ENCODE measurements around the gene EHD3.

The EHD3 gene

DNA sequence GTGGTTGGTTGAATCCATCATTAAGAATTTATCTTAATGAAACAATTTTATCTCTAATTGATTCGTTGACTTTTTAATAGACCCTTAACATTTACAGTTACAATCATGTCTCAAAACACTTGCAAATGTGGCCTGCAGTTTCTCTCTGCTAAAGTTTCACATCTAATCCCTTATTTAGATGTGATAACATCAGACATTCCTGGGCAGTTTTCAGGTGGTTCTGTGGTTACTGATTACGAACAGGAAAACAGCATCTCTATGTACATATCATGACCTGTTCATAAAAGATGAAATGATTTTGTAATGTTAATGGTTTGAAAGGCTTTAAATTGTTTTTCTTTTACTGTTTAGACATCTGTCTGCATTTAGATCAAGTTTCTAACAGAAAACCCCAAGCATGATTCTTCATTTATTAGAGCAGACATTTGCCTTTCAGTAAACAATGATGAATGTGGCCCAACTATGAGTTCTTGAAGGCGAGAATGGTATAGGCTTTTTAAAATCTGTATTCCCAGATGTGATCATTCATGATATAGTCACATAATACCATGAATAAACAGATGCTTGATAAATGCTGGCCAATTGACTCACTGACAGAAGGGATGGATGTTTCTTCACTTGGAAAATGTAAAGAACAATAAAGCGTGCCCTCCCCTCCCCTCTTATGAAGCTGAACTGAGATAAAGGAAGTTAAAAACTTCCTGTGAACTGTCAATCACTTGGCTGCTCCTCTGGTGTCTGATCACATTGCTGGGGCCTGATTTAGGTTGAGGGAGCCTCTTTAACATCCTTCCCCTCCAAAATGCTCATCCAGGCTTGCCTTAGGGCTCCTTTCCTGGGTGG, 20.1 kb upstream of the EHD3 start:
- DNase-seq, result no peak

DNA sequence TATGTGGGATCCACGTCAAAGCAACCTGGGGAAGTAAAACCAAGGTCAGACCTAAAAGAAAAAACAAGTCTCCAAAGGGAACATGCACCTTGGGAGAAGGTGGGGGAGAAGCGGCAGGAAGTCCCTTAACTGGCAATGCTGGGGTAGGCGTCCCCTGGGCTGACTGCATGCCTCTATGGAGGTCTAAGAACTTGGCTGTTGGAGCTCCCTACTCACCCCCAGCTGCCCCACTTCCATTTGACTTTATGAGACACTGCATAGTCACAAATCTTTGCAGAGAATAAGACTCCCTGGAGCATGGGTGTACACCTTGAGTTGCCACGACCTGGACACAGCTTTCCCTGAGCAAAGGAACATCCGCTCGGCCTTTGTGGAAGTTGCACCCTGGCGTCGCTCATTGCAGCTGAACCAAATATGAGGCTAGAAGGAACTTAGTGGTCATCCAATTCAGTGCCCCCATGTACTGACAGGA, 19.5 kb upstream of the EHD3 start:
- DNase-seq, result no peak

DNA sequence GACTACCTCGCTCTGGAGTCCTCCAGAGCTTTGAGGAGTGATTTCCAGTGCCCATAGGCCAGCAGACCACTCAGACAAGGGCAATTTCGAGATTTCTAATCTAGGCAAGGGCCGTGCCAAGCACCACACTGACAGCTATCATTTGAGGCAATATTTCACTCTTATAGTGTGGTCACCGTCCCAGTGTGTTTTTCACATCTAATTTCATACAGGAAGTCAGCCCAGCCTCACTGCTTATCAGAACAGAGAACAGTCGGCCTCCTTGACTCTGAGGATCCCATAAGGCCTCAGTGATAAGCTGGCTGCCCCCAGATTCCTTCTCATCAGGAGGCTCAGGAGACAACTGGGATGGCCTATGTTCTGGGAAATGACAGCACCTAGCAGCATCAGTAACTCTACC, 17.2 kb upstream of the EHD3 start:
- DNase-seq, result no peak

DNA sequence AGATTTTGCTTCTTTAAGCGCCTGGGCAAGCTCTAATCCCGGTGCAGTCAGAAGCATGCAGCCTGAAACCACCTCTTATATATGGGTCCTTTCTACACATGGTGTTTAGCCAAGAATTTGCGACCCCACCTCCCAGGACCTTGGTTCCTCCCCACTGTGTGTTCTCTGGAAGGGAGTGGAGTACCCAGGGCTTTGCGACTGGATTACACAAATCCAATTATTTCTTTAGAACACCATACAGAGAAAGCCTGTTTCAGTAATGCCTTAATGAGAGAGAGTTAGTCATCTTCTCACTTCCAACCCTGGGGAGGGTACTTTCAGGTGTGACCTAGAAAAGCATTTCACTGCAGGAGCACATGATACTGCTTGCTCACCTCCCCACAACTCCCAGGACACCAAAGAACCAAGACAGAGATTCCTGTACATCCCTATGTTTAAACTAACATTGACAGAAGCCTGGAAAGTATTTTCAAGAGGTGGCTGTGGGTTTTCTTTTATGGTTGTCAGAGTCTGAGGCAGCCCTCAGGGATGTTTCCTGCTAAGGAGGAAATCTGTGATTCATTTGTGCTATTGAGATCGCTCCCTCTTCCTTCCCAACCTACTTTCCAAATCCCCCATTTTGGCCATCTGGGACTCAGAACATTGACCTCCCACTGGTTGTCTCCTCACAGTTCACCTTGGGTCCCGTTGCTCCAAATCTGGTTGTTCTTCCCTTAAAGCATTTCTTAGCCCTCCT, 16.3 kb upstream of the EHD3 start, which contains the start of gene CAPN14:
Gene CAPN14, minus strand, starts transcription at position 51 of the 736 bp plus-strand sequence. CDS start 12,068 bp downstream, outside the sequence.
- no peak for DNase-seq

DNA sequence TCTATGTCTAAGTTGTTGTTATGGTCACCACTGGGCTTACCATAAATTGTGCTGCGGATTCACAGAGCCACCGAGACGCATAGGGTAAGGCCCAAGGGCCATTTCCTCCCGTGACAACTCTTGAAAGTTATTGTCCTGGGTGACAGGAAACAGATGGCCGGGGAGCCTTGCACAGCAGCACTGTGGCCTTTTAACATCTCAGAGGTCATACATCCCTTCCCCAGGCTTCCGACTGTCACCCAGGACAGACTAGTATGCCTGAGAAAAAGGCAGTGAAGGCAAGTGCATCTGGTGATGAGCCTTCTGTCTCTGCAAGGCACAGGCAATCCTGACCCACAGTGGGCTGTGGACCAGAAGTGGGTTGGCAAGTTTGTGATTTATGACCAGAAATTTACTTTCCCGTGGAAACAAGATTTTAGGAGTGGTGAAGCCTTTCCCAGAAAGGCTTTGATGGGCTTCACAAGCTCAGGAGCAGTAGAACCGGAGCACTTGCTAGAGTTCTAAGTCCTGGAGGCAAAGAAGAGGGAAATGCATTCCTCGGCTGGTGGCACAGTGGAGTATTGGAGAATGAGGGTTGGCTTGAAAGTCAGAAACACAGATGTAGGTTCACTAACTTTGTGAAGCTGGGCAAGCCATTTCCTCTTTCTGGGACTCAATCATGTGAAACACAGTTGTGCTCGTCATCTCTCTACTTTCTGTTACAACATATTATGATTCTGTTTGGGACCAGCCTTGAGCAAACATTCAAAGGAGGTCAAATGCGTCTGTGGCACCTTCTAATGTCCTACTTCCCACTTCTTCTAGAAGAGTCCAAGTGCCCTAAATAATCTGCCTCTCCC, 14.6 kb upstream of the EHD3 start:
- peak; percentile 89 for DNase-seq

DNA sequence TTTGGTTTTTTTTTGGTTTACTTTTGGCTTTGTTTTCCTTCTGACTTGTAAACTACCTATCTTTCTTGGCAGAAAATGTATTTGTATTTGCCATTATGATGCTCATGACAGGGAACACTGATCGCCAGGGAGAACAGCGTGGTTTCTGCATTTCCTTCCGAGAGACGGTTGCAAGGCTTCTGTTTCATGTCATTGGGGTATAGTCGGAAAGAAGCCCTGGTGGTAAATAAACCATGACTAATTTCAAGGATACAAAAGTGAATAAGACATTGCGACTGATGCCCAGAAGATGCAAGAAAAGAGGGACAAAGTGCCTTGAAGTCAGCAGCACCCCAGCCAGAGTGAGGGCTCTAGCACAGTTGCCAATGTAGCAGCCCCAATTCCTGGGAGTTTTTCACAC, 12.4 kb upstream of the EHD3 start:
- DNase-seq, result no peak

DNA sequence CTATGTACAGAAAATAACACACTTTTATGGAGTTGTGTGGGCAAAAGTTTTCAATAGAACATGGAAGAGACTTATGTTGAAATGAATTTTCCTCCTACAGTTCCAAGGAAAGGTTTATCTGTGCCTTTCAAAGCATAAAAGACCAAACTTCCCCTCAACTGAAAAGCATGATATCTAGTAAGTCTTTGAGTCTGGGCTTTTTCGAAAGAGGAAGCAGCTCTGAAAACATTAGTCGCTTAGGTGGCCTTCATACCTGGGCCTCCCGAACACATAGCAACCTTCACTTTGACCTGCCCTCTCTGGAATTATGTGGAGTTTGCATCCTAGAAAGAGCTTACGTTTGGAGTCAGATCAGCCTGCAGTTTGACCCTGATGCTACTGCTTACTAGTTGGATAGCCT, 11.9 kb upstream of the EHD3 start:
- DNase-seq, result no peak

DNA sequence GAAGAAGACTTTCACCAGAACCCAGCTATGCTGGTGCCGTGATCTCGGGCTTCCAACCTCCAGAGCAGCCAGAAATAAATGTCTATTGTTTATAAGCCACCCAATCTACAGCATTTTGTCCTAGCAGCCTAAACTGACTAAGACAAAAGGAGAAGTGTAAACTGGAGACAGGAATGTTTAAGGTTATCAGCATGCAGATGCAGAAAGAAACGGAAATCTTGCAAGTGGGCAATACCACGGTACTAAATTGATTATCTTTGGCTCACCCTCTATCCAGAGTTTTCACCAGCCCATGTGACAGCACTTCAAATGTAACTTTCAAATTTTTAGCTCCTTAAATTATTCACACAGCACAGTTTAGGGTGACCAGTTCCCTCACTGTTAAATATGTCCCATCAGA, 10.9 kb upstream of the EHD3 start:
- no peak for DNase-seq

DNA sequence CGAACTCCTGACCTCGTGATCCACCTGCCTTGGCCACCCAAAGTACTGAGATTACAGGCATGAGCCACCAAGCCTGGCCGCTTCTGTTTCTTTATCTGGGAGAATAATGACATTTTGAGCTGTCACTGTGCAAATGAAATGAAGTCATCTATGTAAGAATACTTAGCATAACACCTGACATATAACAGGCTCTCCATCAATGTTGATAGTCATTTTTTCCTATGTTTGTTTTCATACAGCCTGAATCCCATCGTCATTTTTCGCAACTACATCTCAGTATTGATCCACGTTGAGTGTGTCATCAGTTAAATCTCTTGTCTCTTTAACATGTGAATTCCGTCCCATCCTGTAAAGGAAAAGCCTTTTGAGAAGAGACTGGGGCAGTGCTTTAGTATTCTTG, 10.2 kb upstream of the EHD3 start:
- DNase-seq, result no peak

DNA sequence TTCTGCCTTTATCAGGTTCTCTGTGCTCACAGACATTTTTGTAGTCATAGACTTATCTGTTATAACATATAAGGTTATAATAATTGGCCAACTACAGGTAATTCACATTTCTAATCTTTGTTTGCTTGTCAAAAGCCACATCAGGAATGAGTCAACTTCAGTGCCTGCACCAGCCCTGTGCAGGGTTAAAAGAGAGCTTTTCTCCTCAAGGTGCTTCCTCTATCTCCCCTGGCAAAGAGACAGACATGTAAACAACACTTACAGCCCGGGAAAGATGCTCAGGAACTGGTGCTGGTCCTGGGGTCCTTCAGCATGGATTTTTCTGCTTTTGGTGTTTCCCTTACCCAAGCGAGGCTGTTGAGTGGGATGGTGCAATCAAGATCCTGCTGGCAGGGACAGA, 7.7 kb upstream of the EHD3 start:
- no peak for DNase-seq

DNA sequence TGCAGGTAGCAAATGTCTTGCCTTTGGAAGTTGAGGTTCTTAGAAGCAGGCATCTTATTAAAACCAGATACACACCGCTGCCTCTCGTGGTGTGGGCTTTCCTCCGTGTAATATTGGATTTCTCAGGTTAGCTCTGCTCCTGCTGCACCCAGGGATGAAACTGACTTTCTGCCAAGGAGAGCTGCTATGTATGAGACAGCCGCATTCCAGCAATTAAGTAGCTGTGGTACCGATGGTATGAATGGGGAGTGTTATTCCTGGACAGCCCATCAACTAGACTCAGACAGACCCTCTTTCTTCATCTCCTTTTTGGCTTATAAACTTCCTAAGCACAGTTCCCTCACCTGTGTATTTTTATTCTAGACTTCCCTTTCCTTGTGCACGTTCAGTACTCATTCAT, 6.8 kb upstream of the EHD3 start:
- DNase-seq, result no peak

DNA sequence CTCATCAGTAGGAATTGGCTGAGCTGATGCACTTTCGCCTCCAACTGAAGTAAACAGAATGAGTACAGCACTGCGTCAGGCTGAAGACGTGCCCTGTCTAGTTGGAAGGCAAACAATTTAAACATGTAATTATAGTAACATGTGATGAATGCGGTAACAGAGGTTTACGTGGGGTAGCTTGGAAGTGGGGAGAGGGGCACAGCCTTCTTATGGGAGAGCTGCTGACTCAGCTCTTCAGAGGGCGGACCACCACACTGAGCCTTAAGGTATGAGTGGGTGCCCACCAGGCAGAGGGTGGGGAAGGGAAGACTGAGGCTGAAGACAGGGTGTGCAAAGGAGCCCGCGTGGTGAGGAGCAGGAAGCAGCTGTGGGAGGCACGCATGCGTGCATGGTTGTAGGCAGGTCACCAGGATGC, 6.2 kb upstream of the EHD3 start:
- no peak for DNase-seq

DNA sequence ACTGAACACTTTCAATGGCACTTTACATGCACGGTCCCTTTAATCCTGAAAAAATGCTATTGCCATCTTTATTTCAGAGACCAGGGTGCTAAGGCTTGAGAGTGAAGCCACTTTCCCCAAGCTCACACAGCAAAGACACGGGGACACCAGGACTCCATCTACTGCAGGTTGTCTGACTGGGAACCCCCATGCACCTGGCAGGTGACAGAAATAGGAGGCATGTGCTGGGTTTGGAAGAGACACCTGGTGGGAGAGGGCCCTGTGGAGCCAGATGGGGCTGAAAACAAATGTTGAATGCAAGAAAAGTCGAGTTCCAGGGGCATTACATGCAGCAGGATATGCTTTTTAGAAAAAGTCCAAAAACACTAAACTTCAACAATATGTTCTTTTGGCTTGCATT, 5.2 kb upstream of the EHD3 start:
- no peak for DNase-seq

DNA sequence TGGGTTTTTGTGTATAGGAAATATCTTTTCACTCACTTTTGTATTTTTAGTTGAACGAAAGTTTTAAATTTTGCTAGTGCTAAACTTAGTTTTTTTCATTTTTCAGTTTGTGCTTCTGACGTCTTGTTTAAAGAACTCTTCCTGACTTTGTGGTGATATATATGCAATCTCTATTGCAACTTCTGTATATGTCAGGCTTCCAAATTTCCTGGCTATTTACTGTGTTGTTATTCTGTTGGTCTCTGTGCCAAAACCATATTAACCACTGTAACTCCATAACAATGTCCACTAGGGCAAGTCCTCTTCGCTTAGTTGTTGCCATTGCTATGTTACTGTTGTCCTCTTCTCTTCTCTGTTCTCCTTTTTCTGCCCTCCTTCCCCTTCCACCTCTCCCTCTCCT, 3.2 kb upstream of the EHD3 start:
- DNase-seq, result no peak

DNA sequence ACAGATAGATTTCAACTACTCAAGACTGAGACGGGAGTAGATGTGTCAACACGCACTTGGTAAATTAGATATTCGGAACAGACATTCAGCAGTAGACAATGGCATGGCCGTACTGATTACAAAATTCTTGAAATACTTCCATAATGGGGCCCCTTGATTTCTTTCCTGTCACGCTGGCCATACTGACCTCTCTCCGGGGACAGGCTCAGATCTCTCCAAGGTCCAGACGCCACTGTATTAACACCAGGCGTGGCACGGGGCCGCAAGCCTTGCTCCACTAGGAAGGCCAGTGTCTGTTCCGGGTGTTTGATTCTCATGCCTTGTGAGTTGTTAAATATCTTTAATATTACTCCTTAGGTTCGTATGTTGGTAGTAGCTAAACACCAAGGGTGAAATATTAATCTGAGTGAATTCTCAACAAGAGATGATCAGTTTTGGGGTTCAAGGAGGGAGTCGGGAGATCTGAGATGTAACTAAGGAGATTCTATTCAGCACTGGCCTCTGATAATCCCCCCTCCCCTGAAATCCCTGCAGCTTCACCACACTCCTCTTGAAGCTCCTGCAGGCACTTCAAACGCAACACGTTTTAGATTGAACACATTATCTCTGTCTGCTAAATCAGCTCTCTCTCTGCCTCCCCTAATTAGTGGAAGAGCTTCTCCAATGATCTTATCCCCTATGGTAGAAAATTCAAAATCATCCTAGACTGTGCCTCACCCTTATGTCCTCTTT, 2.2 kb upstream of the EHD3 start:
- no peak for DNase-seq

DNA sequence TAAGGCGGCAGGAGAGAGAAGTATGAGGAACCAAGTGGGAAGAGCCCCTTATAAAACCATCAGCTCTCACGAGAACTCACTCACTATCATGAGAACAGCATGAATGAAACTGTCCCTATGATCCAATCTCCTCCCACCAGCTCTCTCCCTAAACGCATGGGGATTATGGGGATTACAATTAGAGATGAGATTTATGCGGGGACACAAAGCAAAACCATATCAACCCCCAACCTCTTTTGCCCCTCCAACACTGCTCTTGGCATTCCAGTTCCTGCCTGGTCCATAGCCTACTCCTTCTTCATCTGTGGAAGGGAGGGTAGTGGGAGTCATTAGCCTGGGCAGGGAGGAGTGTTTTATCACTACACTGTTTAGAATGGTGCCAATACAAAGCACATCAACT, 1.4 kb upstream of the EHD3 start:
- DNase-seq, result no peak

DNA sequence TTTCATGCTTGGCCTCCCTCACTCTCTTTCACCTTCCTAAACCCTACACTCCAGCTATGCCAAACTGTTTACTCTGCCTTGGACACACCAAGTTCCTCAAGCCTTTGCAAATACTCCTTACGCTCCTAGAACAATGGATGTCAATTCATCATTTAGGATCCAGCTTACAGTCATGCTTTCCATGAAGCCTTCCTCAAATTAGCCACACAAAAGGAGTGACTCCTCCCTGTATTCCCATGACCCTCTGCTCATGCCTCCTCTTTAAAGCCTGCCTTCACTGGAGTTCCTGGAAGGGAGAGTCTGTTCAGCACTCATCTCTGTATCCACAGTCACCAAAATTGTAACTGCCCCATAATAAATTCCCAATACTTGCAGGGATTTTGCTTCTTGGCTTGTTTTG, 721 bp upstream of the EHD3 start:
- peak; percentile 26 for DNase-seq

DNA sequence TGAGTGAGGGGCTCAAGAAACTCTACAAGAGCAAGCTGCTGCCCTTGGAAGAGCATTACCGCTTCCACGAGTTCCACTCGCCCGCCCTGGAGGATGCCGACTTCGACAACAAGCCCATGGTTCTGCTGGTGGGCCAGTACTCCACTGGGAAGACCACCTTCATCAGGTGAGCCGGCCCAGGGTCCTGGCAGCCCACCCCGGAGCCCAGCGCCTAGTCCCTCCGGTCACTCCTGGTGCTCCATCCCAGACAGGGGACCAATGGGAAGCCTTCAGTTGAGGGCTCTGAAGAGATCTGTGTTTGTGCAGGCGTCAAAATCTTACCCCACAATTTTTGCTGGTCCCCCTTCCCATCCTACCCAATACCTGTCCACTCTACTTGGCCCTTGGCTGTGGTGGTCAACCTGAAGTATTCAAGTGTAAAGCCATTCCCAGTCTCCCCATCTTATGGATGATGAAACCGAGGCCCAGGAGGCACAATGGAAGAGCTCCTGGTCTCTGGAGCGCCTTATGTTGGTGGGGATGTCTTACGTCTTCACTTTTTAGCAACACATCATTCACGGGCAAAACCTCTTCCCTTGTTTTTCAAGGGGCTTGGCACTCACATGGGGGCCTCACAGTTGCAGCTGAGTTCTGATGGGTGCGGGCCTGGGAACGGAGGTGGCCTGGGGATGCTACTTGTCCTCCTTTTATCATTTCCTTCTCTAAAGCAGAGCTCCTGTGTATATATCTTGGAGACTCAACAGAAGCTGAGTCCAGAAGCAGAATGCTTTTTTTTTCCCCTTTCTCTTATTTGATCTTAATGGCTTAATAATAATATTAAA, 941 bp downstream of the EHD3 start:
- no peak for DNase-seq

DNA sequence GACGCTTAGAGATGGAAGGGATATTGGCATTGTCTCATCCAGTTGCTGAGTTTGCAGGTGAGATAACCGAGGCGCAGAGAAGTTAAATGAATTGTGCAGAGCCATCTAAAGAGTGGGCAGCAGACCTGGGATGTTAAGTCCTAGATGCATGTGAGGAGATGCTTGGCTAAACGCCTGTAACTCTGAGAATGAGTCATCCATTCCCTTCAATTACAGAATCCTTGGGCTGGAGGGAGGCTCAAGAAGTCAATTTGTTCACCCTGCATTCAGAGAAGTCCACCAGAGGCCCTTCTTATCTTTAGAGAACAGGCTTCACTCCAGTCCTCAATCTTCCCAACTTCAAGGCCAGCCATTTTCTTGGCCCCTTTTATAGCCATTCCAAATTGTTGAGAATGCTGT, 1.6 kb downstream of the EHD3 start:
- DNase-seq, result no peak

DNA sequence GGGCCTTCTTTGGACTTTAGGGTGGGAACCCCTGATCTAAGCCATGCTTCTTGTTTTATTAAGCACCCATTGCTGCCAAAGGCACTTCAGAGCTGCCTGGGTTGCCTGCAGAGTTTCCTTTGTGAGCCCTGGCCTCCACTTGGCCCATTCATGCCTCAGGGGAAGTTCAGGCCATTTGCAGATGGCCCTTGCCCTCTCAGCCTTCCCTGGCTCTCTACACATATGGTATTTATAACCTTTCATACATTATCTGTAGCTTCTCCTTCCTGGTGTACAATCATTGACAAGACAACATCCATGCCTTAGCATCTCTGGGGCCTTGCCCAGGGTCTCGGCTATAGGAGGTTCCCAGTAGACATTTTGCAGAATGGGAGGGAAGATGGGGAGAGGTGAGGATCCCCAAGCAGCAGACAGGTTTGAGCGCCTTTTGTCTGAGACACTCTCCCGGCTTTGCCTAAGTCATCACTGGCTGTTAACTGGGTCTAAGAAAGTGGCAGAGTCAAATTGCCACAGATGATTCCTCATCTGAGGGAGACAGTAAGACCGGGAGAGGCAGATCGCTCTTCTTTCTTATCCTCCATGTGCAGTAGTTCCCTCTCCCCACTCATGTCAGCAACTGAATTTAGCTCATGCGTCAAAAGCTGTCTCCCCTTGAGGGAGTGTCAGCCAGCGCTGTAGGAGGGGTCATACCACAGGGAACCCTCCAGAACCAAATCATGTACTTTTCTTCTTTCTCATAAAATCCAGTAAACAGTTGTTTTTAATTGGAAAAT, 2.7 kb downstream of the EHD3 start:
- no peak for DNase-seq
